Bronchial epithelial cell (primary cell): ENCODE results near the gene IZUMO3. TPM values are rescaled to one million over a fixed set of nuclear protein-coding genes. Genes with fewer than 3 reads are reported as not detected.
"Not testable (repeated sequence)": the region's sequence is repeated elsewhere in the genome, so short reads cannot be mapped to it uniquely, and the experiment has no call there.

Experiments used
- DNase-seq: peaks from one replicate; pipeline ENCODE4 v3.0.0-alpha.2; 2010; ENCODE audit warnings: low read depth
- FAIRE-seq: peaks from 2 replicates; lab custom pipeline; 2011; peaks lifted over from hg19 to GRCh38; lab: Jason Lieb, UNC
- H3K27me3 ChIP-seq: 2 replicates; pipeline ENCODE4 v1.5.1; 2011; ENCODE audit warnings: low read length; ENCODE audit not compliant: control insufficient read depth, insufficient read depth
- H3K36me3 ChIP-seq: 2 replicates; pipeline ENCODE4 v1.5.1; 2011; ENCODE audit warnings: low read length; ENCODE audit not compliant: control insufficient read depth, insufficient read depth
- H3K4me3 ChIP-seq: 2 replicates; pipeline ENCODE4 v1.5.1; 2011; ENCODE audit warnings: mild to moderate bottlenecking, low read depth, low read length, control low read depth
- CTCF ChIP-seq: IDR thresholded peaks from 2 replicates; pipeline ENCODE4 v1.5.1; 2011; ENCODE audit warnings: mild to moderate bottlenecking, moderate library complexity, low read length, control low read depth, inconsistent platforms; ENCODE audit not compliant: insufficient read depth, severe bottlenecking
- total RNA-seq: library from RNA; depleted of rRNA; stranded (reverse); fragments of >200 nt; gene quantifications from 2 replicates; pipeline ENCODE4 v1.2.1, GENCODE V29; 2014

IZUMO3 gene
- not detected in 2 replicates for total RNA-seq

- no peak for FAIRE-seq
- no peaks in the 10 kb centered on the region for H3K27me3 ChIP-seq
- no peaks in the 10 kb centered on the region for H3K36me3 ChIP-seq
- H3K4me3 ChIP-seq: no peak within 1 kb of the TSS
- no peak for DNase-seq
- no peak for TF ChIP-seq CTCF
Observed at GRCh38 chr9:24545847-24546522, at the start of gene IZUMO3. Gene IZUMO3, minus strand, starts transcription at chr9:24545897. Its CDS starts 248 bp downstream, at chr9:24545649.

- DNase-seq: no peak
- Histone ChIP-seq H3K27me3 (no peaks in the 10 kb centered on the region), H3K4me3 (no peak overlapping the region), H3K36me3 (no peaks in the 10 kb centered on the region)
- TF ChIP-seq CTCF: no peak
- no peak for FAIRE-seq
Observed at GRCh38 chr9:24594234-24594850, 48.6 kb upstream of the IZUMO3 start.

GRCh38 chr9:24590432-24590831 lies 44.7 kb upstream of the IZUMO3 start:
- Histone ChIP-seq H3K36me3 (no peaks in the 10 kb centered on the region), H3K4me3 (no peak overlapping the region), H3K27me3 (no peaks in the 10 kb centered on the region)
- FAIRE-seq (no peak), DNase-seq (peak; percentile 89)
- TF ChIP-seq CTCF: no peak

GRCh38 chr9:24587883-24588282 lies 42.2 kb upstream of the IZUMO3 start:
- no peak for TF ChIP-seq CTCF
- DNase-seq: no peak
- Histone ChIP-seq H3K36me3 (no peaks in the 10 kb centered on the region), H3K4me3 (no peak overlapping the region), H3K27me3 (no peaks in the 10 kb centered on the region)
- FAIRE-seq: no peak

- Histone ChIP-seq H3K4me3 (no peak overlapping the region), H3K27me3 (no peaks in the 10 kb centered on the region), H3K36me3 (no peaks in the 10 kb centered on the region)
- DNase-seq (peak; percentile 32), FAIRE-seq (no peak)
- TF ChIP-seq CTCF: no peak
Observed at GRCh38 chr9:24582146-24583126, 36.7 kb upstream of the IZUMO3 start.

GRCh38 chr9:24580005-24580404 lies 34.3 kb upstream of the IZUMO3 start:
- H3K4me3 ChIP-seq, H3K27me3 ChIP-seq, DNase-seq, H3K36me3 ChIP-seq, FAIRE-seq: not testable (repeated sequence)
